Natural killer cell (primary cell): ENCODE results near the gene ZNF664. TPM values are rescaled to one million over a fixed set of nuclear protein-coding genes. Genes with fewer than 3 reads are reported as not detected.

Source experiments
- ATAC-seq, 3 donors: fragments of 150-1000 bp in 2 of 3; fragments of 200-7000 bp in 1 of 3; cut with Tn5 transposase; 1 replicate in 1 of 3; 2 replicates in 2 of 3; pipeline ENCODE4 v1.10.0; 2021; ENCODE audit warnings: mild to moderate bottlenecking in 2 of 3, moderate library complexity in 2 of 3
- DNase-seq, 2 donors: peaks; one replicate each; pipeline versions ENCODE4 v3.0.0 to v3.0.0-alpha.2; 2013 to 2021; ENCODE audit warnings: mixed read lengths in 1 of 2
- H3K27ac ChIP-seq: one replicate; pipeline ENCODE4 v1.5.1; 2013; ENCODE audit warnings: mild to moderate bottlenecking, low read length
- H3K27me3 ChIP-seq: one replicate; pipeline ENCODE4 v1.6.1; 2013; ENCODE audit warnings: low read length; ENCODE audit not compliant: control insufficient read depth, insufficient read depth
- H3K36me3 ChIP-seq: one replicate; pipeline ENCODE4 v1.6.1; 2013; ENCODE audit warnings: low read length; ENCODE audit not compliant: control insufficient read depth, insufficient read depth
- H3K4me1 ChIP-seq: one replicate; pipeline ENCODE4 v1.6.1; 2013; ENCODE audit warnings: low read length; ENCODE audit not compliant: control insufficient read depth, insufficient read depth
- H3K4me3 ChIP-seq: one replicate; pipeline ENCODE4 v1.5.1; 2013; ENCODE audit warnings: low read length
- H3K9me3 ChIP-seq: one replicate; pipeline ENCODE4 v1.6.1; 2013; ENCODE audit warnings: low read length; ENCODE audit not compliant: control insufficient read depth, insufficient read depth
- H3K27ac Mint-ChIP-seq, 2 donors: one replicate each; pipeline ENCODE4 v1.8.0; 2022; ENCODE audit warnings: mild to moderate bottlenecking in 2 of 2, mixed read lengths in 2 of 2, moderate library complexity in 1 of 2
- H3K27me3 Mint-ChIP-seq, 2 donors: one replicate each; pipeline ENCODE4 v1.8.0; 2022; ENCODE audit warnings: low read depth in 2 of 2, mixed read lengths in 2 of 2
- H3K36me3 Mint-ChIP-seq: one replicate; pipeline ENCODE4 v1.8.0; 2022; ENCODE audit warnings: mixed read lengths
- H3K4me1 Mint-ChIP-seq, 2 donors: one replicate each; pipeline ENCODE4 v1.8.0; 2022; ENCODE audit warnings: mixed read lengths in 2 of 2
- H3K4me3 Mint-ChIP-seq: one replicate; pipeline ENCODE4 v1.8.0; 2022; ENCODE audit warnings: mild to moderate bottlenecking, moderate library complexity, mixed read lengths
- H3K9me3 Mint-ChIP-seq, 2 donors: one replicate each; pipeline ENCODE4 v1.8.0; 2022; ENCODE audit warnings: mixed read lengths in 2 of 2
- CTCF ChIP-seq: fragments of 200-600 bp; IDR thresholded peaks from one replicate; pipeline ENCODE4 v1.8.0; 2022; ENCODE audit warnings: antibody characterized with exemption
- WGBS: methylation state at CpG from one replicate; pipeline ENCODE4 v1.1.7; 2013; ENCODE audit warnings: missing lambda C conversion rate; ENCODE audit not compliant: insufficient coverage; 5-methylcytosine and 5-hydroxymethylcytosine counted together
- intact Hi-C: fragments of 100-400 bp; cut with micrococcal nuclease; formaldehyde crosslinking; loops from one replicate; pipeline ENCODE4 v1.14.2; 2022
- total RNA-seq, 4 donors: library from RNA; stranded (reverse); fragments of 120-200 nt in 1 of 4; gene quantifications; one replicate each; pipeline versions ENCODE4 v1.2.3 to v1.2.4, GENCODE V29; 2013 to 2022

ZNF664 gene
- total RNA-seq, 3 donors from 2014 or later (not counting 1 experiment from before 2014, with no cell fraction given): 36.0 to 47.3 (median 46.9) TPM

GRCh38 chr12:123989753-123990152 is 16.7 kb downstream of the ZNF664 start:
- Histone ChIP-seq H3K9me3 (no peaks in the 10 kb centered on the region), H3K4me3 (no peak overlapping the region), H3K27me3 (no peaks in the 10 kb centered on the region), H3K36me3 (peaks cover 30% of the 10 kb centered on the region), H3K27ac (no peak overlapping the region), H3K4me1 (peaks cover 3% of the 10 kb centered on the region)
- TF ChIP-seq CTCF: no peak
- H3K27me3 Mint-ChIP-seq: no peaks in the 10 kb centered on the region
- peak overlapping the region in 1 of 2 donors; percentile 50 for H3K27ac Mint-ChIP-seq
- no peak overlapping the region for H3K4me3 Mint-ChIP-seq
- H3K9me3 Mint-ChIP-seq: no peaks in the 10 kb centered on the region
- intact Hi-C loops: no loop called here
- WGBS: 82% methylated on average over 1 of the region's 1 CpG
- ATAC-seq (no peak), DNase-seq (no peak)
- H3K36me3 Mint-ChIP-seq: peaks cover 9% of the 10 kb centered on the region
- peaks cover 29 to 40% of the 10 kb centered on the region in 2 donors for H3K4me1 Mint-ChIP-seq

GRCh38 chr12:123990511-123990910 is 17.5 kb downstream of the ZNF664 start:
- peaks cover 30% of the 10 kb centered on the region for H3K36me3 ChIP-seq
- no peaks in the 10 kb centered on the region for H3K27me3 ChIP-seq
- DNase-seq (no peak), ATAC-seq (no peak)
- H3K4me1 ChIP-seq: peaks cover 7% of the 10 kb centered on the region
- no peak overlapping the region for H3K4me3 ChIP-seq
- TF ChIP-seq CTCF: no peak
- Mint-ChIP-seq H3K27me3 (no peaks in the 10 kb centered on the region), H3K9me3 (no peaks in the 10 kb centered on the region), H3K27ac (peak overlapping the region in 1 of 2 donors; percentile 50), H3K4me1 (peaks cover 35 to 48% of the 10 kb centered on the region in 2 donors), H3K4me3 (no peak overlapping the region), H3K36me3 (peaks cover 9% of the 10 kb centered on the region)
- intact Hi-C loops: no loop called here
- WGBS: 73% methylated on average over 4 of the region's 4 CpGs
- H3K27ac ChIP-seq: no peak overlapping the region
- H3K9me3 ChIP-seq: no peaks in the 10 kb centered on the region

- no peaks in the 10 kb centered on the region for H3K27me3 ChIP-seq
- TF ChIP-seq CTCF: no peak
- Mint-ChIP-seq H3K27ac (no peak overlapping the region), H3K27me3 (no peaks in the 10 kb centered on the region), H3K4me1 (peaks cover 44 to 57% of the 10 kb centered on the region in 2 donors), H3K9me3 (no peaks in the 10 kb centered on the region), H3K4me3 (no peak overlapping the region), H3K36me3 (peaks cover 9% of the 10 kb centered on the region)
- intact Hi-C loops: no loop called here
- H3K9me3 ChIP-seq: no peaks in the 10 kb centered on the region
- WGBS: 100% methylated on average over 2 of the region's 2 CpGs
- ATAC-seq (no peak), DNase-seq (no peak)
- H3K27ac ChIP-seq: no peak overlapping the region
- no peak overlapping the region for H3K4me3 ChIP-seq
- H3K36me3 ChIP-seq: peaks cover 30% of the 10 kb centered on the region
- H3K4me1 ChIP-seq: peaks cover 12% of the 10 kb centered on the region
These were observed 18.4 kb downstream of the ZNF664 start for GRCh38 chr12:123991372-123991951.
